GM12878 (cell line): ENCODE measurements around the gene DNAJC7. TPM values are rescaled to one million over a fixed set of nuclear protein-coding genes. Genes with fewer than 3 reads are reported as not detected.

Source experiments
- ATAC-seq: fragments of 200-7000 bp; cut with Tn5 transposase; 3 replicates; pipeline ENCODE4 v1.9.1; 2020; ENCODE audit warnings: mild to moderate bottlenecking, moderate library complexity
- BruUV-seq: library from RNA; stranded (reverse); fragments of 400-500 nt; replicated peaks from 2 replicates; lab custom pipeline; 2021; lab: Mats Ljungman, UMichigan
- CTCF ChIA-PET: fragments of 300-600 bp; sonication (Branson Sonifier 250); formaldehyde crosslinking; extraction: SDS; loops from one replicate; lab custom pipeline; 2021; ENCODE audit warnings: inconsistent platforms; lab: Yijun Ruan, JAX
- POLR2A ChIA-PET: fragments of 350-600 bp; formaldehyde crosslinking; extraction: SDS; loops from one replicate; lab custom pipeline; 2021; ENCODE audit warnings: inconsistent platforms; lab: Charles Lee
- RAD21 ChIA-PET: fragments of 300-600 bp; sonication (Branson Sonifier 250); formaldehyde crosslinking; loops from one replicate; lab custom pipeline; 2023; ENCODE audit warnings: antibody characterized with exemption; ENCODE audit not compliant: unreplicated experiment; lab: Charles Lee
- SMC1A ChIA-PET: fragments of 300-600 bp; sonication (Branson Sonifier 250); formaldehyde crosslinking; loops from one replicate; lab custom pipeline; 2023; ENCODE audit not compliant: unreplicated experiment, uncharacterized antibody; lab: Charles Lee
- DNase-seq: peaks from one replicate; pipeline ENCODE4 v3.0.0-alpha.2; 2011; ENCODE audit warnings: low read depth, low spot score
- FAIRE-seq: peaks from 3 replicates; lab custom pipeline; 2011; peaks lifted over from hg19 to GRCh38; lab: Jason Lieb, UNC
- H2AFZ ChIP-seq: 2 replicates; pipeline ENCODE4 v1.6.0; 2011; ENCODE audit warnings: low read depth, low read length, control low read depth; ENCODE audit not compliant: control insufficient read depth
- H3K27ac ChIP-seq: 2 replicates; pipeline ENCODE4 v1.5.1; 2011; ENCODE audit warnings: control low read depth; ENCODE audit not compliant: control insufficient read depth, insufficient read depth
- H3K27me3 ChIP-seq, 2 experiments: replicated peaks in 1 of 2; 2 replicates each; pipeline versions ENCODE4 v1.6.0 to v1.6.1; 2011; ENCODE audit warnings: low read length in 1 of 2; ENCODE audit not compliant: control insufficient read depth in 2 of 2, insufficient read depth in 2 of 2
- H3K36me3 ChIP-seq, 2 experiments: 2 replicates each; pipeline ENCODE4 v1.5.1; 2011; ENCODE audit warnings: low read length in 1 of 2; ENCODE audit not compliant: control insufficient read depth in 2 of 2, insufficient read depth in 2 of 2
- H3K4me1 ChIP-seq: 2 replicates; pipeline ENCODE4 v1.6.1; 2011; ENCODE audit warnings: mild to moderate bottlenecking, low read length, moderate library complexity, mixed read lengths; ENCODE audit not compliant: control insufficient read depth, insufficient read depth
- H3K4me2 ChIP-seq: 2 replicates; pipeline ENCODE4 v1.6.0; 2011; ENCODE audit warnings: control low read depth; ENCODE audit not compliant: control insufficient read depth, insufficient read depth
- H3K4me3 ChIP-seq: fragments of 200-600 bp; sonication (generic); 2 replicates; pipeline ENCODE4 v1.5.1; 2016
- H3K79me2 ChIP-seq: 2 replicates; pipeline ENCODE4 v1.6.0; 2011; ENCODE audit warnings: low read length; ENCODE audit not compliant: control insufficient read depth, insufficient read depth
- H3K9ac ChIP-seq: 2 replicates; pipeline ENCODE4 v1.8.0; 2011; ENCODE audit warnings: low read length, control low read depth, mixed read lengths; ENCODE audit not compliant: control insufficient read depth, insufficient read depth
- H3K9me3 ChIP-seq: replicated peaks from 3 replicates; pipeline ENCODE4 v1.5.1; 2011; ENCODE audit warnings: mild to moderate bottlenecking, low read length; ENCODE audit not compliant: control insufficient read depth, insufficient read depth
- H4K20me1 ChIP-seq: 2 replicates; pipeline ENCODE4 v1.6.0; 2011; ENCODE audit not compliant: control insufficient read depth, insufficient read depth
- CBX3 ChIP-seq: fragments of 200-600 bp; sonication (generic); IDR thresholded peaks from 2 replicates; pipeline ENCODE4 v1.6.1; 2016; ENCODE audit warnings: low read depth, borderline replicate concordance
- CHD2 ChIP-seq: IDR thresholded peaks from 2 replicates; pipeline ENCODE4 v1.6.1; 2011; ENCODE audit warnings: low read depth, low read length, improper control_type of control experiment, borderline replicate concordance
- SIX5 ChIP-seq: IDR thresholded peaks from 2 replicates; pipeline ENCODE4 v1.6.1; 2011; ENCODE audit warnings: mild to moderate bottlenecking, low read depth, low read length, moderate library complexity; ENCODE audit not compliant: severe bottlenecking
- ZNF687 ChIP-seq: fragments of 450-650 bp; IDR thresholded peaks from 2 replicates; pipeline ENCODE4 v1.6.1; 2017; ENCODE audit warnings: mild to moderate bottlenecking, moderate library complexity
- WGBS: methylation state at CpG from one replicate; pipeline ENCODE4 v1.1.6; 2016; ENCODE audit warnings: low lambda C conversion rate; ENCODE audit not compliant: insufficient replicate concordance, insufficient coverage; ENCODE audit errors: missing lambda C conversion rate; 5-methylcytosine and 5-hydroxymethylcytosine counted together
- in situ Hi-C: fragments of 300-500 bp; cut with MboI; formaldehyde crosslinking; loops from 9 replicates; pipeline ENCODE4 v1.14.3; 2018; ENCODE audit warnings: mixed read lengths
- intact Hi-C: fragments of 100-400 bp; cut with micrococcal nuclease; formaldehyde crosslinking; loops from one replicate; pipeline ENCODE4 v1.14.2; 2022; ENCODE audit not compliant: unreplicated experiment
- polyA plus RNA-seq, 11 experiments: library from polyadenylated mRNA; depleted of rRNA in 4 of 11; unstranded in 6 of 11; stranded (reverse) in 5 of 11; fragments of >200 nt; fragmentation: Nextera tagmentation in 4 of 11; fragmentation: Illumina TruSeq in 1 of 11; extraction: Ambion mirVana in 4 of 11; extraction: Trizol in 1 of 11; gene quantifications; 1 replicate in 1 of 11; 2 replicates in 10 of 11; pipeline versions ENCODE4 v1.2.1 to v1.2.3, GENCODE V29; 2011 to 2016; ENCODE audit warnings: inconsistent platforms in 2 of 11, missing spikeins in 2 of 11, low read depth in 1 of 11
- total RNA-seq, 4 experiments: library from RNA; depleted of rRNA in 3 of 4; stranded (reverse); fragments of >200 nt in 3 of 4; fragmentation: Illumina TruSeq in 1 of 4; extraction: Trizol in 1 of 4; gene quantifications; 2 replicates each; pipeline versions ENCODE4 v1.2.1 to v1.2.3, GENCODE V29; 2013 to 2021

DNAJC7 gene
- total and polyA plus RNA-seq, 10 of the 15 experiments (the other 5 are each of a cell fraction or from before 2014, with no cell fraction given), result 60.1 to 173 (median 94.9) TPM

GRCh38 chr17:42052346-42052877, 35.2 kb upstream of the DNAJC7 start:
- Histone ChIP-seq H4K20me1 (no peaks in the 10 kb centered on the region), H3K4me1 (no peaks in the 10 kb centered on the region), H3K4me2 (no peak overlapping the region), H3K27ac (no peak overlapping the region), H3K4me3 (no peak overlapping the region), H3K9me3 (peaks cover 8% of the 10 kb centered on the region; the same call in 2 of the 3 replicates), H3K79me2 (no peaks in the 10 kb centered on the region), H3K9ac (no peak overlapping the region), H3K27me3 (peaks cover 4 to 5% of the 10 kb centered on the region in 2 experiments), H2AFZ (no peak overlapping the region), H3K36me3 (no peaks in the 10 kb centered on the region)
- FAIRE-seq (no peak), ATAC-seq (no peak), DNase-seq (no peak)
- TF ChIP-seq ZNF687 (no peak), CHD2 (no peak), CBX3 (no peak), SIX5 (no peak)
- POLR2A ChIA-PET, result no interaction called here
- CTCF ChIA-PET, result no interaction called here
- RAD21 ChIA-PET, result no interaction called here
- SMC1A ChIA-PET, result interaction anchor here (0.7 kb wide), 1 partner anchor 35 kb away, joined by 4 read pairs; no protein-coding TSS in a partner anchor
- BruUV-seq, result no TSS peak
- intact Hi-C loops (no loop called here), in situ Hi-C loops (no loop called here)
- WGBS, result 31% methylated on average over 6 of the region's 6 CpGs
